ENCODE results near the gene TTLL8.

- TF ChIP-seq CTCF (IDR thresholded peaks at IDR 0.05) (no peak), ETV6 (CRISPR knock-in tag; IDR thresholded peaks at IDR 0.05) (no peak), TP53 (CRISPR knock-in tag; IDR thresholded peaks at IDR 0.05) (no peak), STAT6 (CRISPR knock-in tag; conservative IDR thresholded peaks at IDR 0.05; ENCODE audit: low read depth) (no peak)
These were observed 26.7 kb downstream of the TTLL8 start for GRCh38 chr22:50031189-50032091.

Measured in WTC11 (cell line).